MM.1S (cell line): Measurements from ENCODE around the gene TTC28.

Experiments used
- DNase-seq: peaks from one replicate; pipeline ENCODE4 v3.0.0-alpha.2; 2015
- H2AFZ ChIP-seq: fragments of 300-600 bp; sonication (generic); 2 replicates; pipeline ENCODE4 v1.6.0; 2016; ENCODE audit warnings: antibody characterized with exemption, low read length
- H3F3A ChIP-seq: fragments of 300-600 bp; sonication (generic); 2 replicates; pipeline ENCODE4 v1.6.1; 2016; ENCODE audit warnings: mild to moderate bottlenecking, antibody characterized with exemption, low read length, moderate library complexity, mixed read lengths; ENCODE audit not compliant: insufficient read depth
- H3K27ac ChIP-seq: fragments of 300-600 bp; sonication (generic); 2 replicates; pipeline ENCODE4 v1.5.1; 2016; ENCODE audit warnings: mild to moderate bottlenecking, low read length
- H3K27me3 ChIP-seq: fragments of 300-600 bp; sonication (generic); replicated peaks from 2 replicates; pipeline ENCODE4 v1.6.0; 2016; ENCODE audit warnings: low read length; ENCODE audit not compliant: insufficient read depth
- H3K36me3 ChIP-seq: fragments of 300-600 bp; sonication (generic); replicated peaks from 2 replicates; pipeline ENCODE4 v1.6.1; 2016; ENCODE audit warnings: mild to moderate bottlenecking, low read length, mixed read lengths; ENCODE audit not compliant: insufficient read depth
- H3K4me1 ChIP-seq: fragments of 300-600 bp; sonication (generic); 2 replicates; pipeline ENCODE4 v1.6.1; 2016; ENCODE audit warnings: low read length, mixed read lengths
- H3K4me2 ChIP-seq: fragments of 300-600 bp; sonication (generic); 2 replicates; pipeline ENCODE4 v1.6.0; 2016; ENCODE audit warnings: low read depth, low read length
- H3K4me3 ChIP-seq: fragments of 300-600 bp; sonication (generic); 2 replicates; pipeline ENCODE4 v1.5.1; 2016; ENCODE audit warnings: low read length, mixed read lengths
- H3K79me2 ChIP-seq: fragments of 300-600 bp; sonication (generic); 2 replicates; pipeline ENCODE4 v1.6.1; 2016; ENCODE audit warnings: mixed run types, low read length, mixed read lengths
- H3K9ac ChIP-seq: fragments of 300-600 bp; sonication (generic); 2 replicates; pipeline ENCODE4 v1.6.1; 2016; ENCODE audit warnings: low read length, mixed read lengths
- H3K9me2 ChIP-seq: fragments of 300-600 bp; sonication (generic); replicated peaks from 2 replicates; pipeline ENCODE4 v1.6.1; 2016; ENCODE audit warnings: mild to moderate bottlenecking, low read length, mixed read lengths; ENCODE audit not compliant: insufficient read depth
- H3K9me3 ChIP-seq: fragments of 300-600 bp; sonication (generic); replicated peaks from 2 replicates; pipeline ENCODE4 v1.6.1; 2016; ENCODE audit warnings: mild to moderate bottlenecking, low read length, mixed read lengths; ENCODE audit not compliant: insufficient read depth
- H4K20me1 ChIP-seq: fragments of 300-600 bp; sonication (generic); 2 replicates; pipeline ENCODE4 v1.6.1; 2016; ENCODE audit warnings: mild to moderate bottlenecking, low read length, moderate library complexity, mixed read lengths; ENCODE audit not compliant: insufficient read depth
- CTCF ChIP-seq: fragments of 300-600 bp; sonication (generic); IDR thresholded peaks from 2 replicates; pipeline ENCODE4 v1.5.1; 2016; ENCODE audit warnings: antibody characterized with exemption, low read length, mixed read lengths
- EZH2 ChIP-seq: fragments of 300-600 bp; sonication (generic); optimal IDR thresholded peaks from 2 replicates; pipeline ENCODE3; 2017; ENCODE audit warnings: low read depth, mild to moderate bottlenecking, antibody characterized with exemption, low read length, mixed read lengths
- EZH2phosphoT487 ChIP-seq: fragments of 300-600 bp; sonication (generic); IDR thresholded peaks from 2 replicates; pipeline ENCODE4 v1.6.1; 2018; ENCODE audit warnings: antibody characterized with exemption, low read length

Gene TTC28

GRCh38 chr22:27966168-27967064, 713.2 kb downstream of the TTC28 start:
- Histone ChIP-seq H3K36me3 (no peaks in the 10 kb centered on the region), H3K4me1 (no peaks in the 10 kb centered on the region), H3K4me2 (no peak overlapping the region), H2AFZ (no peak overlapping the region), H4K20me1 (no peaks in the 10 kb centered on the region), H3K9ac (no peak overlapping the region), H3K79me2 (no peaks in the 10 kb centered on the region), H3K9me2 (no peaks in the 10 kb centered on the region), H3K4me3 (no peak overlapping the region), H3K27me3 (no peaks in the 10 kb centered on the region), H3K9me3 (no peaks in the 10 kb centered on the region), H3F3A (no peaks in the 10 kb centered on the region), H3K27ac (no peak overlapping the region)
- TF ChIP-seq EZH2 (no peak), EZH2phosphoT487 (no peak), CTCF (no peak)
- DNase-seq = no peak

GRCh38 chr22:27962268-27963044, 717.2 kb downstream of the TTC28 start:
- DNase-seq = no peak
- H2AFZ ChIP-seq = no peak overlapping the region
- no peak overlapping the region for H3K4me3 ChIP-seq
- H4K20me1 ChIP-seq = no peaks in the 10 kb centered on the region
- TF ChIP-seq CTCF (no peak), EZH2phosphoT487 (no peak), EZH2 (no peak)
- no peak overlapping the region for H3K27ac ChIP-seq
- H3K79me2 ChIP-seq = no peaks in the 10 kb centered on the region
- no peaks in the 10 kb centered on the region for H3K27me3 ChIP-seq
- no peaks in the 10 kb centered on the region for H3K9me2 ChIP-seq
- H3K36me3 ChIP-seq = no peaks in the 10 kb centered on the region
- H3K9me3 ChIP-seq = no peaks in the 10 kb centered on the region
- no peaks in the 10 kb centered on the region for H3F3A ChIP-seq
- H3K9ac ChIP-seq = no peak overlapping the region
- no peak overlapping the region for H3K4me2 ChIP-seq
- H3K4me1 ChIP-seq = no peaks in the 10 kb centered on the region

- Histone ChIP-seq H3K9me3 (no peaks in the 10 kb centered on the region), H3F3A (no peaks in the 10 kb centered on the region), H4K20me1 (no peaks in the 10 kb centered on the region), H3K9me2 (no peaks in the 10 kb centered on the region), H3K4me2 (no peak overlapping the region), H3K79me2 (no peaks in the 10 kb centered on the region), H3K36me3 (no peaks in the 10 kb centered on the region), H3K4me1 (no peaks in the 10 kb centered on the region), H3K4me3 (no peak overlapping the region), H3K27ac (no peak overlapping the region), H3K9ac (no peak overlapping the region), H3K27me3 (no peaks in the 10 kb centered on the region), H2AFZ (no peak overlapping the region)
- no peak for DNase-seq
- no peak for TF ChIP-seq CTCF
- TF ChIP-seq EZH2 = no peak
- no peak for TF ChIP-seq EZH2phosphoT487
These were observed 718.0 kb downstream of the TTC28 start for GRCh38 chr22:27961680-27962079.
